Liver (tissue), 9 donors: ENCODE data around the gene DNAH1. TPM values are rescaled to one million over a fixed set of nuclear protein-coding genes. Genes with fewer than 3 reads are reported as not detected.
A peak's percentile ranks its signal among the peaks of the same experiment; 100 is the strongest.

Experiments
- DNase-seq: peaks from one replicate; pipeline ENCODE4 v3.0.0-alpha.2; 2017; ENCODE audit warnings: low spot score
- H3K27ac ChIP-seq, 2 donors: one replicate each; pipeline ENCODE4 v1.7.0; 2013; ENCODE audit warnings: inconsistent platforms in 2 of 2, low read length in 2 of 2, control low read depth in 1 of 2, low read depth in 1 of 2, mild to moderate bottlenecking in 1 of 2
- H3K27me3 ChIP-seq, 4 donors: one replicate each; pipeline versions ENCODE4 v1.6.1 to v1.7.0; 2013; ENCODE audit warnings: low read length in 3 of 4, inconsistent platforms in 1 of 4, mild to moderate bottlenecking in 1 of 4, moderate library complexity in 1 of 4; ENCODE audit not compliant: control insufficient read depth in 4 of 4, insufficient read depth in 4 of 4
- H3K36me3 ChIP-seq, 4 donors: one replicate each; pipeline versions ENCODE4 v1.6.1 to v1.7.0; 2013; ENCODE audit warnings: low read length in 3 of 4, mild to moderate bottlenecking in 3 of 4, low read depth in 1 of 4, moderate library complexity in 1 of 4; ENCODE audit not compliant: control insufficient read depth in 4 of 4, insufficient read depth in 3 of 4
- H3K4me1 ChIP-seq, 4 donors: one replicate each; pipeline versions ENCODE4 v1.6.1 to v1.7.0; 2013; ENCODE audit warnings: low read length in 3 of 4, mild to moderate bottlenecking in 3 of 4, moderate library complexity in 1 of 4; ENCODE audit not compliant: control insufficient read depth in 4 of 4, insufficient read depth in 4 of 4
- H3K4me3 ChIP-seq, 3 donors: one replicate each; pipeline versions ENCODE4 v1.6.1 to v1.7.0; 2013; ENCODE audit warnings: low read length in 3 of 3, control low read depth in 1 of 3, low read depth in 1 of 3, mild to moderate bottlenecking in 1 of 3
- H3K9ac ChIP-seq, 2 donors: one replicate each; pipeline ENCODE4 v1.7.0; 2013; ENCODE audit warnings: low read length in 2 of 2, mild to moderate bottlenecking in 2 of 2, moderate library complexity in 2 of 2, control low read depth in 1 of 2, low read depth in 1 of 2
- H3K9me3 ChIP-seq, 4 donors: one replicate each; pipeline versions ENCODE4 v1.6.1 to v1.7.0; 2013; ENCODE audit warnings: low read length in 3 of 4; ENCODE audit not compliant: control insufficient read depth in 4 of 4
- CTCF ChIP-seq: fragments of 150-350 bp; IDR thresholded peaks from 2 replicates; pipeline ENCODE4 v1.5.1; 2017; ENCODE audit warnings: improper control_type of control experiment, low read depth, low read length; ENCODE audit not compliant: missing input control
- EGR1 ChIP-seq, 2 donors: IDR thresholded peaks; 2 replicates each; pipeline ENCODE4 v1.6.1; 2016 to 2018; ENCODE audit warnings: antibody characterized with exemption in 2 of 2, low read depth in 2 of 2
- FOXA1 ChIP-seq: IDR thresholded peaks from 2 replicates; pipeline ENCODE4 v1.6.1; 2016; ENCODE audit warnings: antibody characterized with exemption
- FOXA2 ChIP-seq: IDR thresholded peaks from 2 replicates; pipeline ENCODE4 v1.6.1; 2016; ENCODE audit warnings: antibody characterized with exemption
- GABPA ChIP-seq, 2 donors: IDR thresholded peaks in 1 of 2; conservative IDR thresholded peaks in 1 of 2; 2 replicates each; pipeline ENCODE4 v1.6.1; 2016; ENCODE audit warnings: antibody characterized with exemption in 2 of 2, mild to moderate bottlenecking in 1 of 2, moderate library complexity in 1 of 2
- HNF4A ChIP-seq, 2 donors: conservative IDR thresholded peaks; 2 replicates each; pipeline ENCODE4 v1.6.1; 2016; ENCODE audit warnings: antibody characterized with exemption in 2 of 2, mild to moderate bottlenecking in 2 of 2
- HNF4G ChIP-seq: IDR thresholded peaks from 2 replicates; pipeline ENCODE4 v1.6.1; 2016; ENCODE audit warnings: antibody characterized with exemption
- JUND ChIP-seq, 2 donors: IDR thresholded peaks; 2 replicates each; pipeline ENCODE4 v1.6.1; 2016; ENCODE audit warnings: antibody characterized with exemption in 2 of 2
- MAX ChIP-seq: IDR thresholded peaks from 2 replicates; pipeline ENCODE4 v1.6.1; 2016; ENCODE audit warnings: antibody characterized with exemption
- NR2F2 ChIP-seq: IDR thresholded peaks from 2 replicates; pipeline ENCODE4 v1.6.1; 2016; ENCODE audit warnings: antibody characterized with exemption
- REST ChIP-seq: IDR thresholded peaks from 2 replicates; pipeline ENCODE4 v1.6.1; 2016; ENCODE audit warnings: antibody characterized with exemption, mild to moderate bottlenecking
- SP1 ChIP-seq: IDR thresholded peaks from 2 replicates; pipeline ENCODE4 v1.6.1; 2018; ENCODE audit warnings: antibody characterized with exemption, mild to moderate bottlenecking
- TAF1 ChIP-seq: conservative IDR thresholded peaks from 2 replicates; pipeline ENCODE4 v1.6.1; 2016; ENCODE audit warnings: antibody characterized with exemption, mild to moderate bottlenecking
- YY1 ChIP-seq: IDR thresholded peaks from 2 replicates; pipeline ENCODE4 v1.6.1; 2016; ENCODE audit warnings: antibody characterized with exemption, mild to moderate bottlenecking
- ZBTB33 ChIP-seq: IDR thresholded peaks from 2 replicates; pipeline ENCODE4 v1.6.1; 2016; ENCODE audit warnings: antibody characterized with exemption
- WGBS: extraction: QIAGEN DNeasy Blood & Tissue Kit; methylation state at CpG from one replicate; pipeline ENCODE4 v1.1.7; 2013; 5-methylcytosine and 5-hydroxymethylcytosine counted together
- polyA plus RNA-seq, 2 donors: library from polyadenylated mRNA; stranded (reverse) in 1 of 2; unstranded in 1 of 2; fragments of 200-250 nt in 1 of 2; fragments of >200 nt in 1 of 2; fragmentation: Nextera tagmentation in 1 of 2; extraction: Ambion mirVana in 1 of 2; gene quantifications; one replicate each; pipeline versions ENCODE4 v1.2.1 to v1.2.3, GENCODE V29; 2013 to 2015
- total RNA-seq, 2 donors: library from RNA; depleted of rRNA; stranded (reverse); fragments of >200 nt; gene quantifications; one replicate each; pipeline ENCODE4 v1.2.3, GENCODE V29; 2014
- donor health status: healthy.
- donor health status: healthy.
- donor health status: healthy.
- donor health status: healthy.
- donor health status: healthy.

The DNAH1 gene
- total and polyA plus RNA-seq, 4 donors, result 1.5 to 6.0 (median 2.5) TPM

GRCh38 chr3:52317208-52318000 is 1.3 kb downstream of the DNAH1 start:
- Histone ChIP-seq H3K4me1 (no peaks in the 10 kb centered on the region), H3K9ac (no peak overlapping the region), H3K27ac (no peak overlapping the region), H3K9me3 (no peaks in the 10 kb centered on the region), H3K27me3 (no peaks in the 10 kb centered on the region), H3K4me3 (no peak overlapping the region), H3K36me3 (peaks cover 0 to 6% (median 3%) of the 10 kb centered on the region in 4 donors)
- 62% methylated on average over 45 of the region's 45 CpGs for WGBS
- TF ChIP-seq YY1 (no peak), MAX (no peak), FOXA2 (no peak), HNF4G (no peak), REST (no peak), ZBTB33 (no peak), EGR1 (IDR thresholded peaks at IDR 0.05; ENCODE audit: low read depth in 2 of 2) (no peak), FOXA1 (no peak), HNF4A (conservative IDR thresholded peaks at IDR 0.05) (no peak), NR2F2 (no peak), GABPA (IDR thresholded peaks at IDR 0.05 in 1 of 2, conservative IDR thresholded peaks at IDR 0.05 in 1 of 2) (no peak), TAF1 (no peak), CTCF (no peak), JUND (IDR thresholded peaks at IDR 0.05) (no peak), SP1 (no peak)
- peak; percentile 65 for DNase-seq
